HepG2 (cell line): ENCODE data around the gene BCL6. TPM values are rescaled to one million over a fixed set of nuclear protein-coding genes. Genes with fewer than 3 reads are reported as not detected.

ENCODE experiments used
- CC2D1A ChIP-seq: sonication (generic); formaldehyde crosslinking; IDR thresholded peaks from 2 replicates; pipeline ENCODE4 v1.8.1; 2023; ENCODE audit warnings: mild to moderate bottlenecking, missing genetic modification reagents
- EZH2 ChIP-seq: conservative IDR thresholded peaks from 2 replicates; pipeline ENCODE4 v1.6.1; 2012; ENCODE audit warnings: mild to moderate bottlenecking, low read depth, low read length, moderate library complexity
- FOXK1 ChIP-seq: sonication (generic); formaldehyde crosslinking; IDR thresholded peaks from 2 replicates; pipeline ENCODE4 v1.4.0; 2020; ENCODE audit warnings: low read depth, missing genetic modification reagents, borderline replicate concordance
- GPN1 ChIP-seq: sonication (generic); formaldehyde crosslinking; IDR thresholded peaks from 2 replicates; pipeline ENCODE4 v1.5.1; 2020; ENCODE audit warnings: missing genetic modification reagents, borderline replicate concordance
- HCFC1 ChIP-seq: fragments of 150-350 bp; IDR thresholded peaks from 2 replicates; pipeline ENCODE4 v1.6.1; 2014; ENCODE audit warnings: low read depth, low read length
- HES4 ChIP-seq: sonication (generic); formaldehyde crosslinking; IDR thresholded peaks from 2 replicates; pipeline ENCODE4 v1.9.0; 2021; ENCODE audit warnings: mild to moderate bottlenecking, missing genetic modification reagents, borderline replicate concordance
- KAT2B ChIP-seq: fragments of 150-350 bp; IDR thresholded peaks from 2 replicates; pipeline ENCODE4 v1.6.1; 2014; ENCODE audit warnings: low read depth, low read length, borderline replicate concordance
- MIER2 ChIP-seq: IDR thresholded peaks from 2 replicates; pipeline ENCODE4 v1.6.1; 2016; ENCODE audit warnings: missing biosample characterization, missing genetic modification reagents
- ONECUT2 ChIP-seq: sonication (generic); formaldehyde crosslinking; IDR thresholded peaks from 2 replicates; pipeline ENCODE4 v1.4.0; 2020; ENCODE audit warnings: missing genetic modification reagents
- POLR2A ChIP-seq, 2 experiments: IDR thresholded peaks; 2 replicates each; pipeline ENCODE4 v1.6.1; 2011; ENCODE audit warnings: low read depth in 2 of 2, low read length in 2 of 2, mild to moderate bottlenecking in 1 of 2, moderate library complexity in 1 of 2; ENCODE audit not compliant: insufficient read depth in 1 of 2
- ZBTB21 ChIP-seq: sonication (generic); formaldehyde crosslinking; IDR thresholded peaks from 2 replicates; pipeline ENCODE4 v1.4.0; 2020; ENCODE audit warnings: missing genetic modification reagents
- ZMAT3 ChIP-seq: sonication (generic); formaldehyde crosslinking; conservative IDR thresholded peaks from 2 replicates; pipeline ENCODE4 v1.7.0; 2021; ENCODE audit warnings: missing genetic modification reagents
- ZNF569 ChIP-seq: sonication (generic); formaldehyde crosslinking; IDR thresholded peaks from 2 replicates; pipeline ENCODE4 v1.5.0; 2020; ENCODE audit warnings: mild to moderate bottlenecking, missing genetic modification reagents, moderate library complexity, borderline replicate concordance
- ZNF720 ChIP-seq: sonication (generic); formaldehyde crosslinking; IDR thresholded peaks from 2 replicates; pipeline ENCODE4 v1.4.0; 2020; ENCODE audit warnings: missing genetic modification reagents
- ZSCAN21 ChIP-seq: sonication (generic); formaldehyde crosslinking; IDR thresholded peaks from 2 replicates; pipeline ENCODE4 v1.8.0; 2022; ENCODE audit warnings: mild to moderate bottlenecking, missing genetic modification reagents, moderate library complexity, borderline replicate concordance
- polyA plus RNA-seq, 8 experiments: library from polyadenylated mRNA; depleted of rRNA in 3 of 8; stranded (reverse) in 7 of 8; unstranded in 1 of 8; fragments of >200 nt; fragmentation: Illumina TruSeq in 4 of 8; extraction: Trizol in 4 of 8; gene quantifications; 2 replicates each; pipeline versions ENCODE4 v1.2.1 to v1.2.3, GENCODE V29; 2011 to 2016; ENCODE audit warnings: low read depth in 4 of 8, missing spikeins in 1 of 8, mixed read lengths in 1 of 8; ENCODE audit not compliant: insufficient read depth in 1 of 8
- total RNA-seq, 5 experiments: library from RNA; depleted of rRNA; stranded (reverse); fragments of >200 nt; fragmentation: Illumina TruSeq; extraction: Trizol; gene quantifications; 2 replicates each; pipeline ENCODE4 v1.2.3, GENCODE V29; 2016; ENCODE audit warnings: low read depth in 1 of 5
- TF ChIP-seq, protein P1 (sequence below): sonication (generic); formaldehyde crosslinking; IDR thresholded peaks from 2 replicates; pipeline ENCODE4 v1.5.0; 2020; ENCODE audit warnings: missing genetic modification reagents
- TF ChIP-seq, protein P2 (sequence below): sonication (generic); formaldehyde crosslinking; IDR thresholded peaks from 2 replicates; pipeline ENCODE4; 2020; ENCODE audit warnings: missing genetic modification reagents, mild to moderate bottlenecking, borderline replicate concordance
- TF ChIP-seq, protein P3 (sequence below): sonication (generic); formaldehyde crosslinking; IDR thresholded peaks from 2 replicates; pipeline ENCODE4 v1.9.0; 2021; ENCODE audit warnings: missing genetic modification reagents, borderline replicate concordance
- TF ChIP-seq, protein P4 (sequence below): sonication (generic); formaldehyde crosslinking; IDR thresholded peaks from 2 replicates; pipeline ENCODE4 v1.4.0; 2020; ENCODE audit warnings: mild to moderate bottlenecking, missing genetic modification reagents
- TF ChIP-seq, protein P5 (sequence below): sonication (generic); formaldehyde crosslinking; IDR thresholded peaks from 2 replicates; pipeline ENCODE4 v1.8.0; 2022; ENCODE audit warnings: mild to moderate bottlenecking, missing genetic modification reagents; ENCODE audit not compliant: insufficient replicate concordance

The BCL6 gene
- total and polyA plus RNA-seq, 2 of the 13 experiments (the other 11 are each of a cell fraction or from before 2014, with no cell fraction given), result 21.2 to 53.7 TPM

DNA sequence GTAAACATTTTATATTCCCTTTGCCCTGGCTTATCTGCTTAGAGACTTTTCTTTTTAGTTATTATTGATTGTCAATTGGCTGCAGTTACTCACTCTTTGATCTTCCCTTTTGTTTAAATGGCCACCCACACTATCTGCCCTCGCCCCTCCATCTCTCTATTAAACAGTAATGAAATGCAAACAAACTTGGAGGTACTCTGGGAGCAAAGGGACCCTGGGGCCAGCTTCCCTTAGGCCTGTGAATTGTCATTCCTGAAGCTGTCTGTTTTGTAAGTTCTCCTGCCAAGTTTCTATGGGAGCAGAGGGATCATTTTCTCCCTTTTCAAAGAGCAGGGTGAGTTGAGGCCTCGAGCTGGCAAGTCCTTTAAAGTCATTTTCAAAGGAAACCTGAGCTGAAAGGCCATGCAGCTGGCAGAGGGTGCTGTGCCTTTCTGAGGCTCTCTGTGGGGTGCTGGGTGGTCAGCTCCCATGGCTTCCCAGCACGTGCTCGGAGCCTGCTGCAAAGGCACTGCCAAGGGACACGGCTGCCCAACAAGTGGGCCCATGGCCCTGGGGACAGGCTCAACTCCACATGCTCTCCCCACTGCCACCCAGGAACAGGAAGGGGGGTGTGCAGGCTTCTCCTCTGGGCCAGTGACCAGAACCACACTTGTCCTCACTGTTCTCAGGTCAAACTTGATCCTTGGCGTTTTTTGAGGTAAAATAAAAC is 25.5 kb downstream of the BCL6 start (continued):
- TF ChIP-seq, protein P1, sequence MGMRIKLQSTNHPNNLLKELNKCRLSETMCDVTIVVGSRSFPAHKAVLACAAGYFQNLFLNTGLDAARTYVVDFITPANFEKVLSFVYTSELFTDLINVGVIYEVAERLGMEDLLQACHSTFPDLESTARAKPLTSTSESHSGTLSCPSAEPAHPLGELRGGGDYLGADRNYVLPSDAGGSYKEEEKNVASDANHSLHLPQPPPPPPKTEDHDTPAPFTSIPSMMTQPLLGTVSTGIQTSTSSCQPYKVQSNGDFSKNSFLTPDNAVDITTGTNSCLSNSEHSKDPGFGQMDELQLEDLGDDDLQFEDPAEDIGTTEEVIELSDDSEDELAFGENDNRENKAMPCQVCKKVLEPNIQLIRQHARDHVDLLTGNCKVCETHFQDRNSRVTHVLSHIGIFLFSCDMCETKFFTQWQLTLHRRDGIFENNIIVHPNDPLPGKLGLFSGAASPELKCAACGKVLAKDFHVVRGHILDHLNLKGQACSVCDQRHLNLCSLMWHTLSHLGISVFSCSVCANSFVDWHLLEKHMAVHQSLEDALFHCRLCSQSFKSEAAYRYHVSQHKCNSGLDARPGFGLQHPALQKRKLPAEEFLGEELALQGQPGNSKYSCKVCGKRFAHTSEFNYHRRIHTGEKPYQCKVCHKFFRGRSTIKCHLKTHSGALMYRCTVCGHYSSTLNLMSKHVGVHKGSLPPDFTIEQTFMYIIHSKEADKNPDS (CRISPR knock-in tag), result 0 out of 2 replicates have a peak, but pooled peaks have one; percentile 87
- TF ChIP-seq ONECUT2 (peak; percentile 88), MIER2 (CRISPR knock-in tag) (peak; percentile 56; the same call in 1 of the 2 replicates), HCFC1 (no peak), FOXK1 (CRISPR knock-in tag) (no peak), KAT2B (no peak), ZNF720 (CRISPR knock-in tag) (no peak), ZSCAN21 (CRISPR knock-in tag) (peak; percentile 62; the same call in 1 of the 2 replicates), ZBTB21 (CRISPR knock-in tag) (no peak), GPN1 (CRISPR knock-in tag) (no peak), ZNF569 (CRISPR knock-in tag) (no peak), POLR2A (IDR thresholded peaks at IDR 0.05; ENCODE audit: insufficient read depth in 1 of 2, low read depth in 2 of 2, low read length in 2 of 2) (peak in 1 of 2 experiments; percentile 42; a peak in 1 of 4 replicates), ZMAT3 (CRISPR knock-in tag) (no peak), CC2D1A (CRISPR knock-in tag) (no peak), EZH2 (no peak), HES4 (no peak)
- TF ChIP-seq, protein P2, sequence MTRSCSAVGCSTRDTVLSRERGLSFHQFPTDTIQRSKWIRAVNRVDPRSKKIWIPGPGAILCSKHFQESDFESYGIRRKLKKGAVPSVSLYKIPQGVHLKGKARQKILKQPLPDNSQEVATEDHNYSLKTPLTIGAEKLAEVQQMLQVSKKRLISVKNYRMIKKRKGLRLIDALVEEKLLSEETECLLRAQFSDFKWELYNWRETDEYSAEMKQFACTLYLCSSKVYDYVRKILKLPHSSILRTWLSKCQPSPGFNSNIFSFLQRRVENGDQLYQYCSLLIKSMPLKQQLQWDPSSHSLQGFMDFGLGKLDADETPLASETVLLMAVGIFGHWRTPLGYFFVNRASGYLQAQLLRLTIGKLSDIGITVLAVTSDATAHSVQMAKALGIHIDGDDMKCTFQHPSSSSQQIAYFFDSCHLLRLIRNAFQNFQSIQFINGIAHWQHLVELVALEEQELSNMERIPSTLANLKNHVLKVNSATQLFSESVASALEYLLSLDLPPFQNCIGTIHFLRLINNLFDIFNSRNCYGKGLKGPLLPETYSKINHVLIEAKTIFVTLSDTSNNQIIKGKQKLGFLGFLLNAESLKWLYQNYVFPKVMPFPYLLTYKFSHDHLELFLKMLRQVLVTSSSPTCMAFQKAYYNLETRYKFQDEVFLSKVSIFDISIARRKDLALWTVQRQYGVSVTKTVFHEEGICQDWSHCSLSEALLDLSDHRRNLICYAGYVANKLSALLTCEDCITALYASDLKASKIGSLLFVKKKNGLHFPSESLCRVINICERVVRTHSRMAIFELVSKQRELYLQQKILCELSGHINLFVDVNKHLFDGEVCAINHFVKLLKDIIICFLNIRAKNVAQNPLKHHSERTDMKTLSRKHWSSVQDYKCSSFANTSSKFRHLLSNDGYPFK, result no peak
- TF ChIP-seq, protein P3, sequence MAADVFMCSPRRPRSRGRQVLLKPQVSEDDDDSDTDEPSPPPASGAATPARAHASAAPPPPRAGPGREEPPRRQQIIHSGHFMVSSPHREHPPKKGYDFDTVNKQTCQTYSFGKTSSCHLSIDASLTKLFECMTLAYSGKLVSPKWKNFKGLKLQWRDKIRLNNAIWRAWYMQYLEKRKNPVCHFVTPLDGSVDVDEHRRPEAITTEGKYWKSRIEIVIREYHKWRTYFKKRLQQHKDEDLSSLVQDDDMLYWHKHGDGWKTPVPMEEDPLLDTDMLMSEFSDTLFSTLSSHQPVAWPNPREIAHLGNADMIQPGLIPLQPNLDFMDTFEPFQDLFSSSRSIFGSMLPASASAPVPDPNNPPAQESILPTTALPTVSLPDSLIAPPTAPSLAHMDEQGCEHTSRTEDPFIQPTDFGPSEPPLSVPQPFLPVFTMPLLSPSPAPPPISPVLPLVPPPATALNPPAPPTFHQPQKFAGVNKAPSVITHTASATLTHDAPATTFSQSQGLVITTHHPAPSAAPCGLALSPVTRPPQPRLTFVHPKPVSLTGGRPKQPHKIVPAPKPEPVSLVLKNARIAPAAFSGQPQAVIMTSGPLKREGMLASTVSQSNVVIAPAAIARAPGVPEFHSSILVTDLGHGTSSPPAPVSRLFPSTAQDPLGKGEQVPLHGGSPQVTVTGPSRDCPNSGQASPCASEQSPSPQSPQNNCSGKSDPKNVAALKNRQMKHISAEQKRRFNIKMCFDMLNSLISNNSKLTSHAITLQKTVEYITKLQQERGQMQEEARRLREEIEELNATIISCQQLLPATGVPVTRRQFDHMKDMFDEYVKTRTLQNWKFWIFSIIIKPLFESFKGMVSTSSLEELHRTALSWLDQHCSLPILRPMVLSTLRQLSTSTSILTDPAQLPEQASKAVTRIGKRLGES, result no peak
- TF ChIP-seq, protein P4, sequence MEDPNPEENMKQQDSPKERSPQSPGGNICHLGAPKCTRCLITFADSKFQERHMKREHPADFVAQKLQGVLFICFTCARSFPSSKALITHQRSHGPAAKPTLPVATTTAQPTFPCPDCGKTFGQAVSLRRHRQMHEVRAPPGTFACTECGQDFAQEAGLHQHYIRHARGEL (CRISPR knock-in tag), result no peak
- TF ChIP-seq, protein P5, sequence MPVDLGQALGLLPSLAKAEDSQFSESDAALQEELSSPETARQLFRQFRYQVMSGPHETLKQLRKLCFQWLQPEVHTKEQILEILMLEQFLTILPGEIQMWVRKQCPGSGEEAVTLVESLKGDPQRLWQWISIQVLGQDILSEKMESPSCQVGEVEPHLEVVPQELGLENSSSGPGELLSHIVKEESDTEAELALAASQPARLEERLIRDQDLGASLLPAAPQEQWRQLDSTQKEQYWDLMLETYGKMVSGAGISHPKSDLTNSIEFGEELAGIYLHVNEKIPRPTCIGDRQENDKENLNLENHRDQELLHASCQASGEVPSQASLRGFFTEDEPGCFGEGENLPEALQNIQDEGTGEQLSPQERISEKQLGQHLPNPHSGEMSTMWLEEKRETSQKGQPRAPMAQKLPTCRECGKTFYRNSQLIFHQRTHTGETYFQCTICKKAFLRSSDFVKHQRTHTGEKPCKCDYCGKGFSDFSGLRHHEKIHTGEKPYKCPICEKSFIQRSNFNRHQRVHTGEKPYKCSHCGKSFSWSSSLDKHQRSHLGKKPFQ (CRISPR knock-in tag), result peak; percentile 21
